ENCODE results near the gene MYH11. TPM values are rescaled to one million over a fixed set of nuclear protein-coding genes. Genes with fewer than 3 reads are reported as not detected.

MYH11 gene
- total RNA-seq: 0.13 and 0.44 TPM in 2 replicates

GRCh38 chr16:15856901-15857698 lies at the start of gene MYH11:
Gene MYH11 (minus strand): TSS chr16:15857028. CDS start chr16:15838252, 18,776 bp downstream.

GRCh38 chr16:15888072-15888976 lies 31.5 kb upstream of the MYH11 start, which contains the start of gene CEP20:
Gene CEP20 (minus strand): TSS chr16:15888603. CDS start chr16:15888585, 18 bp downstream.

Other genes with a start within 250 kb of the MYH11 start
- 10.3 and 15.2 TPM in 2 replicates for gene MARF1, start 213.9 kb downstream of the MYH11 start, total RNA-seq
- gene NDE1, start 206.8 kb downstream of the MYH11 start, total RNA-seq: 26.8 and 33.6 TPM in 2 replicates
- 29.1 and 29.3 TPM in 2 replicates for gene CEP20, start 31.6 kb upstream of the MYH11 start, total RNA-seq
- 72.8 and 91.7 TPM in 2 replicates for gene ABCC1, start 92.6 kb upstream of the MYH11 start, total RNA-seq

All from aortic smooth muscle cell (primary cell).